Myometrial cell (primary cell): ENCODE data around the gene HCN1. TPM values are rescaled to one million over a fixed set of nuclear protein-coding genes. Genes with fewer than 3 reads are reported as not detected.

ENCODE experiments used
- total RNA-seq: library from RNA; depleted of rRNA; stranded (reverse); fragments of >200 nt; gene quantifications from 2 replicates; pipeline ENCODE4 v1.2.3, GENCODE V29; 2015

Gene HCN1
- total RNA-seq, result not detected in 2 replicates

DNA sequence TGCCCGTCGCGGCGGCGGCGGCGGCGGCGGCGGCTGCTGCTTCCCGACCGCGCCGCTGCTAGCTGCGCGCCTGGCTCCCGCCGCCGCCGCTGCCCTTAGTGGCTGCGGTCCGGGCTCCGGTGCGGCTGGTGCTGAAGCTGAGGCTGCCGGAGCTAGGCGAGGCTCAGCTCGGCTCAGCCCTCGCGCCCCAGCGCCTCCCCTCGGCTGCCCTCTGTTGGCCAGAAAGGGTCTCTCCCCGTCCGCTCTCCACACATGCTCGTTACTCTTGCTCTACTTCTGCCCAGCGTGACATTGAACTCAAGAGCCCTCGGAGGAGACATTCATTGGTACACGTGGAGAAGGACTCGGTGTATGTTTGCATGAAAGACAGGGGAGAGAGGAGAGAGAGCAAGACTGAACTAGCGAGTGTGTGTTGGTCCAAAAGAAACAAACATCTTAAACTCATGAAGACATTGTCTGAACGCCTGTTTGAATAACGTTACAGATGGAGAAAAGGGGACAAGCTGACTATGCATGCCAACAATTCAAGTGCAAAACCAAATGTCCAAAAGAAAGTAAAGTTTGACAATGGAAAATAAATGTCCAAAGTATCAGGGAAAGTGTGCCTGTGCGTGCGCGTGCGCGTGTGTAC lies at the start of gene HCN1:
TSS of gene HCN1 (minus strand) at position 175 of the 631 bp plus-strand sequence.

